Measurements from ENCODE around the gene CTDSPL.

- TF ChIP-seq YY1 (IDR thresholded peaks at IDR 0.05; ENCODE audit: low read depth): no peak
- TF ChIP-seq, protein P1, sequence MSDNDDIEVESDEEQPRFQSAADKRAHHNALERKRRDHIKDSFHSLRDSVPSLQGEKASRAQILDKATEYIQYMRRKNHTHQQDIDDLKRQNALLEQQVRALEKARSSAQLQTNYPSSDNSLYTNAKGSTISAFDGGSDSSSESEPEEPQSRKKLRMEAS (IDR thresholded peaks at IDR 0.05): no peak
- no peak for TF ChIP-seq EP300 (IDR thresholded peaks at IDR 0.05; ENCODE audit: borderline replicate concordance)
- no peak for TF ChIP-seq RAD21 (IDR thresholded peaks at IDR 0.05; ENCODE audit: low read depth)
- TF ChIP-seq TCF12 (IDR thresholded peaks at IDR 0.05; ENCODE audit: low read depth): no peak
- TF ChIP-seq TAF1 (IDR thresholded peaks at IDR 0.05; ENCODE audit: low read depth): no peak
- TF ChIP-seq USF1 (IDR thresholded peaks at IDR 0.05): no peak
- TF ChIP-seq, protein P2, sequence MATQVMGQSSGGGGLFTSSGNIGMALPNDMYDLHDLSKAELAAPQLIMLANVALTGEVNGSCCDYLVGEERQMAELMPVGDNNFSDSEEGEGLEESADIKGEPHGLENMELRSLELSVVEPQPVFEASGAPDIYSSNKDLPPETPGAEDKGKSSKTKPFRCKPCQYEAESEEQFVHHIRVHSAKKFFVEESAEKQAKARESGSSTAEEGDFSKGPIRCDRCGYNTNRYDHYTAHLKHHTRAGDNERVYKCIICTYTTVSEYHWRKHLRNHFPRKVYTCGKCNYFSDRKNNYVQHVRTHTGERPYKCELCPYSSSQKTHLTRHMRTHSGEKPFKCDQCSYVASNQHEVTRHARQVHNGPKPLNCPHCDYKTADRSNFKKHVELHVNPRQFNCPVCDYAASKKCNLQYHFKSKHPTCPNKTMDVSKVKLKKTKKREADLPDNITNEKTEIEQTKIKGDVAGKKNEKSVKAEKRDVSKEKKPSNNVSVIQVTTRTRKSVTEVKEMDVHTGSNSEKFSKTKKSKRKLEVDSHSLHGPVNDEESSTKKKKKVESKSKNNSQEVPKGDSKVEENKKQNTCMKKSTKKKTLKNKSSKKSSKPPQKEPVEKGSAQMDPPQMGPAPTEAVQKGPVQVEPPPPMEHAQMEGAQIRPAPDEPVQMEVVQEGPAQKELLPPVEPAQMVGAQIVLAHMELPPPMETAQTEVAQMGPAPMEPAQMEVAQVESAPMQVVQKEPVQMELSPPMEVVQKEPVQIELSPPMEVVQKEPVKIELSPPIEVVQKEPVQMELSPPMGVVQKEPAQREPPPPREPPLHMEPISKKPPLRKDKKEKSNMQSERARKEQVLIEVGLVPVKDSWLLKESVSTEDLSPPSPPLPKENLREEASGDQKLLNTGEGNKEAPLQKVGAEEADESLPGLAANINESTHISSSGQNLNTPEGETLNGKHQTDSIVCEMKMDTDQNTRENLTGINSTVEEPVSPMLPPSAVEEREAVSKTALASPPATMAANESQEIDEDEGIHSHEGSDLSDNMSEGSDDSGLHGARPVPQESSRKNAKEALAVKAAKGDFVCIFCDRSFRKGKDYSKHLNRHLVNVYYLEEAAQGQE (IDR thresholded peaks at IDR 0.05; ENCODE audit: low read depth): no peak
- no peak for TF ChIP-seq CREB1 (IDR thresholded peaks at IDR 0.05; ENCODE audit: low read depth)
- no peak for TF ChIP-seq FOXM1 (IDR thresholded peaks at IDR 0.05; ENCODE audit: borderline replicate concordance, low read depth)
- no peak for TF ChIP-seq CEBPB (IDR thresholded peaks at IDR 0.05)
- TF ChIP-seq TEAD4 (IDR thresholded peaks at IDR 0.05): no peak
- TF ChIP-seq ZBTB7A (IDR thresholded peaks at IDR 0.05; ENCODE audit: low read depth): no peak
- no peak for TF ChIP-seq EGR1 (IDR thresholded peaks at IDR 0.05)
Measured at GRCh38 chr3:37930495-37930894, 68.8 kb downstream of the CTDSPL start.
